GM18873 (cell line): ENCODE data around the gene HDAC4.
A peak's percentile ranks its signal among the peaks of the same experiment; 100 is the strongest.

Source experiments
- ATAC-seq: cut with Tn5 transposase; IDR thresholded peaks from one replicate; pipeline ENCODE4 v1.9.1; 2021; ENCODE audit warnings: mild to moderate bottlenecking, moderate library complexity, moderate number of reproducible peaks; ENCODE audit not compliant: unreplicated experiment, low FRiP score

The HDAC4 gene

DNA sequence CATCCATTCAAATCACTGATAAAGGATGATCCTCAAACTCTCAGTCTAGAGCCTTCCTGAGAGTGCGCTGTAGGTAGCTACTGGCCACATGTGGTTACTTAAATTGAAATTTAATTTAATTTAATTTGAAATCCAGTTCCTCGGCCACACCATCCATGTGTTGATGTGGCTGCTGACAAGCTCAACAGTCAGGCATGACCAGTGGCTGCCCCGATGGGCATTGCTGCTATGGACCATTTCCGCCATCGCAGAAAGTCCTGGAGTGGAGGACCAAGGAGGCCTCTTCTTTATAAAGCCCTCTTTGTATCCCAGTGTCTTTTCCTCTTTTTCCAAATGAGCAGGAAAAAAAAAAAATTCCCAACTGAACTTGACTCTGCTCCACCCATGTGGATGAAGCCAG is 100.6 kb downstream of the HDAC4 start:
- no peak for ATAC-seq

DNA sequence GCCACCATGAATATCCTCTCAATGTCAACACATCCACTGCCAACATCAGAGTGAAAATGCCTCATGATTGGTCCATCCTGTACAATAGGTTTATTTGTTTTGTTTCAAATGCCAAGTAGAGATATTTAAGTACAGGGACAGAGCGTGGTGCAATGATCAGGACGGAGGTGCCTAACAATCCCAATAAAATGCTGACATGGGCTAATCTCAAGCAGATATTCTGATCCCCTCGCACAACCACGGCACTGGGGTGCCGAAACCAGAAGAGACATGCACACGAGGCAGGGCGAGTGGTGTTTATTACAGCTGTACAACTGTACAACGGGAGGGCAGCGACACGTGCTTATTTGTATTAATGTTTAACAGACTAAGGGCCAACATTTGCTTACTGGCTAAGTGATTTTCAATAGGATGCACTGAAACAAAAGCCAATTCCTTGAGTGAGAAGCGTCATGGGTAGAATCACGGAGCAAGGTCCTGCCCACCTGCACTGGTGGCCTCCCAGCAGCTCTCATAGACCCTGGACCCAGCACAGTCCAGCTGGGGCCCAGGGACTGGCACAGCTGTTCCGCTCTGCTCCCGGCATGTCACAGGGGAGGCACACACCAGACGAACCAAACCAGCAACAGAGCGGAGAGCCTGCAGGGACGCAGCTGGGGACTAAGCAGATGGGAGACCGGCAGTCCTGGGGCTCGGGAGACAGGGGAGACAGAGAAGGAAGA is 101.4 kb downstream of the HDAC4 start:
- no peak for ATAC-seq

DNA sequence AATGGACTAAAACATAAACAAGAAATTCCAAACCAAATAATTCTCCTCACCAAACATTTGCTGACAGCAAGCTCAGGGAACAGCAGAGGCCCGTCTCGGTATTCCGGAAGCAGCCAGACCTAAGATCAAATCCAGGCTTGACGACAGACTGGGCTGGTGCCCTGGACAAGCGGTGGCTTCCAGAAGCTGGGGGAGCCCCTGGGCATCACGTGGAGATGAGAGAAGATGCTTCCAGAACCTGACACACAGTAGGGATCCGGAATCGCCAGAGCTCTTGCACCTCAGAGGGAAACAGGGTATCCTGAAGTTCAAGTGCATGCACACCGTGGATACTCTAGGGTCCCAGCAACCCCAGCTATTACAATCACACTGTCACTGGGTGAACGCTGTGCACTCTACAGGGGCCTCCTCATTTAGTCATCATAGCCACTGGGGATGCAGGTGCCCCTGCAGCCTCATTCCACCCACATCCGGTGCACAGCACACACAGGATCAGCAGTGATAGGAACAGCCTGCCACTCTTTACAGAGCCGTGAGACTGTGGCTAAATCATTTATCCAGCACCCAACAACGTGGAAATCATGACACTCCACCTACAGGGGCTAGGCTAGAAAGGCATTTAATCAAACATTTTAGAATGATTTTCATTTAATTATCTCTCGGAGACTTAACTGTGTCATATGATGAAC is 102.6 kb downstream of the HDAC4 start:
- ATAC-seq, result no peak

DNA sequence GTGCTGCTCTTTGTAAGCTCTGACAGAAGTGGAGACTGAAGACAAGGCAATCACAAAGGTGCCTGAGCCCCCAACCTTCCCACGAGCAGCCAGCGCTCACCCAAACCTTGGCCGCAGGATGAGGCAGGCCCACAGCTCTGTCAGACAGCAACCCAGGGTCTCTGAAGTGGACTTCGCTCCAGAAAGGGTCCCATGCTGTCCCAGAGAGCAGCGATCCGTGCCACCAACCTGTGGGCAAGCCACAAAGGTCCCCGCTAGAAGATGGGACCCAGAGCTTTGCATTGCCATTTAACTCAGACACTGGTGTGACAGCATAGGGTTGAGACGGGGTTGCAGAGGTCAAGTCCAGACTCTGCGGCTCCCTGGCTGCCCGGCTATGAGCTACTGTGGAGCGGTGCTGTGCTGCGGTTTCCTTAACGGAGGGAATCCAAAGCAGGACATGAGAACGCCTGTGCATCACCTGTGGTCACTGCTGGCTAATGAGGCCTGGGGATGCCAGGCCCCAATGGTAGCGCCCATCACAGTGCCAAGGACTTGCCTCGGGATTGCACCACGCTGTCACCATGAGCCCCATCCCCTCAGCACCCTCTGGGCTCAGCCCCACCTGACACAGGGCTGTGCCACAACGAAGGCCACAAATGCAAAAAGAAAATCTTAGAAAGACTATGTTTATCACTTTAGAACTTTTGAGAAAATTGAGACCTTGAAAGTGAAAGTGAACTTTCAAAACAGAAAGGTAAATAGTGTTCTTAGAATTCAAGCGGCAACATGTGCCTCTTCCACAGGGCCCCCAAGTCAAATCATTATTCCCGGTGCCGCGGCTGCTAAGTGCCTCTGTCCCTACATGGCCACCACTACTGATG is 103.4 kb downstream of the HDAC4 start:
- ATAC-seq, result no peak

DNA sequence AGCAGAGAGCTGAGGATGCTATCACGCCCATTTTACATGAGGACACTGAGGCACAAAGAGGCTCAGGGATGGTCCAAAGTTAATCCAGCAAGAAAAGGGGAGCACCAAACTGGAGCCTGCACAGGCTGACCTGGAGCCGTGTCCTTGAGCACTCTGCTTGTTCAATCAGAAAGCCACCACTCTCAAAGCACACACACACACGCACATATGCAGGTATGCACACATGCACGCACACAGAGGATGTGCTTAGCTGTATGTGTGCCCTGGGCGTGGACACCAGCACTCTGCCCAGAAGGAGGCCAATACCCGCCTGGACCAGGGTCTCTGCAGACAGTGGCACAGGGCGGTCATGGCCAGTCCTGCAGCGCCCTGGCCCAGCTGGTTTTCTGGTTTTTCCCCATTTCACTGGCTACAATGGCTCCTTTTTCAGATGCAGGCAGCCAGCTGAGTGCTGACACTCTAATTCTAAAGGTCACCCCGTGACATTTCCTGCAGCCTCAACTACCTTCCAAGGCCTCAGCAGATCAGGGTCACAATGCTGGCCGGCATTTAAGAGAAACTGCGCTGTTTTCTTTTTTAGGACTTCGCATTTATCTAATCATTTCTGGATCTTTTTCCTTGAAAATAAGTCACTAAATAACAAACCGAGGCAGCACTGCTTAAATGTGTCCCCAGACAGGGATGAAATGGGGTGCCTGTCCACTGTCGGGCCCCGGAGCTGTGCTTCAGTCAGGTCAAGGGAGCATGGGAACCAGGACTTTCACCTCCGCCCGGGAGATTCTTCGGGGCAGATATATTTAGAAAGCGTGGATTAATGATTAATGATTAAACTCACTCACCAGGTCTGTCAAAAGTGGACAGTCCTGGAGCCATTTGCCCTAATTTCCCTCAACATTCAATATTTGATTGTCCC is 104.5 kb downstream of the HDAC4 start:
- no peak for ATAC-seq

DNA sequence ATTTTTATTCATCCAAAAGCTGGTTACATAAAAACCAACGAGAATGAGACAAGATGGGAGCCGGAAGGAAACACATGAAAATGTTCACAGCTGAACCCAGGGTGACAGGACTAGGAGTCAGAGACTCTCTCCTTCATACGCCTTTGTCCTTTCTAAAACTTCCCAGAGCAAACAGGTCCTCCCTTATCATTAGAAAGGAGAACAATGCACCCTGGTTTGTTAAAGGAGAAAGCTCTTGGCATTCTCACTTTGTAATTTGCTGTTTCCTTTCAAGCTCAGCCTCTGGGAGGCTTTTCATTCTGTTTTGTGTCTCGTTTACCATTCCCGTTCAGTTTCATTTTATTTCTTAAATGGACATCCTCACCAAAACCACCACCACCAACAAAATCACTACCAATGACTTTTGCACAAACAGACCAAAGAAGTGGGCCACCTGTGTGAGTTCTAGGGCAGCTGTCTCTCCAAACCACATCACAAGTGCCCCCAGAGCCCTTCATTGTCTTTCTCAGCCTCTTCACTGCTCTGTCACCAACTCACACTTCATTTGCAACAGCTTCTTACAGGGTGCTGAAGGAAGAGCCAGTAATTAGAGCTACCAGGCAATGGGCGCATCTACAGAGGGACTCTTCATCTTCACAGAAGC is 105.3 kb downstream of the HDAC4 start:
- ATAC-seq, result no peak

DNA sequence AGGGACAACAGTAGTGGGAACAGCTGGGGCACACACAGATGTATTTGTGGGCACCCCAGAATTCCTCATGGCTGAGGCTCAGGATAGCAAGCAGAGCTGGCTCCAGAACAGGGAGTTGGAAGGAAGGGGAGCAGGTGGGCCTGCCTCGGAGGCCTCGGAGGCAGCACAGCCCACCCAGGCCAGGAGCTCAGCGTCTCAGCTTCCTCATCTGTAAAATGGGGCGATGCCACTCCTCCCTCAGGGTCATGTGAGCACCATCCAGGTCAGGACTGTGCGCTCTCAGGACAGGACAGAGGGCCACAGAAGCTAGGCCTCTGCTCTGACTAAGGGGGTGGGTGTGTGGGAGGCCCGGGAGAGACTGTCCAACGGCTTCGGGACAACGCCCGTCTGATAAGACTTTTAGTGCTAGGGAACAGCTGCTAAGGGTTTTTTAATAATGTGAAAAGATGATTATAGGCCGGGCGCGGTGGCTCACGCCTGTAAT is 106.2 kb downstream of the HDAC4 start:
- ATAC-seq, result no peak

DNA sequence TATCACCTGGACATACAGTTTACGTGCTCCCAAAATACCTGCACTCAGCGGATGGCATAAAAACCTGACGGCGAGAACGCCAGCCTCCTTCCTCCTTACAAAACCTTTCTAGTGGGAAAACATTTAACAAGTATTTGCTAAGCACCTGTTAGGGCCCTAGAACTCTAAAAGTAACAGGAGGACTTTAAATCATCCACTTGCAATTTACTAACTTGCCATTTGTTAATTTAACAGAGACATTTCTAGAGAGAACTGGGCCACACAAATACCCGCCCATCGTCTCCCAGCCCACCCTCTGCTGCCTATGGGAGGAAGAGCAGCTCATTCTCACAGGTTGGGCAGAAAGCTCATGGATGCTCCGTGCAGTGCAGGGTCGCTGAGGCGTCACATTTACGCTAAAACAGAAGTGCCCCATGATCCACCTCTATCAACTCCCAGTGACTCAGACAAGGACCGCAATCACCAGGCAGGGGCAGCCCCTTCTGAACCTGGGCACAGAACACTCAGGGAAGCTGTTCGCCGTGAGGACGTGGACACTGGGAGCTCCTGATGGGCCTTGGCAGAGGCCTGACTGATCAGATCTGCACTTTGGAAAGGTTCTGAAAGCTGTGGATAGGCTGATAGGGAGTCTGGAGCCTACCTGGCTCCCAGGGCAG is 106.9 kb downstream of the HDAC4 start:
- ATAC-seq, result peak; percentile 66

DNA sequence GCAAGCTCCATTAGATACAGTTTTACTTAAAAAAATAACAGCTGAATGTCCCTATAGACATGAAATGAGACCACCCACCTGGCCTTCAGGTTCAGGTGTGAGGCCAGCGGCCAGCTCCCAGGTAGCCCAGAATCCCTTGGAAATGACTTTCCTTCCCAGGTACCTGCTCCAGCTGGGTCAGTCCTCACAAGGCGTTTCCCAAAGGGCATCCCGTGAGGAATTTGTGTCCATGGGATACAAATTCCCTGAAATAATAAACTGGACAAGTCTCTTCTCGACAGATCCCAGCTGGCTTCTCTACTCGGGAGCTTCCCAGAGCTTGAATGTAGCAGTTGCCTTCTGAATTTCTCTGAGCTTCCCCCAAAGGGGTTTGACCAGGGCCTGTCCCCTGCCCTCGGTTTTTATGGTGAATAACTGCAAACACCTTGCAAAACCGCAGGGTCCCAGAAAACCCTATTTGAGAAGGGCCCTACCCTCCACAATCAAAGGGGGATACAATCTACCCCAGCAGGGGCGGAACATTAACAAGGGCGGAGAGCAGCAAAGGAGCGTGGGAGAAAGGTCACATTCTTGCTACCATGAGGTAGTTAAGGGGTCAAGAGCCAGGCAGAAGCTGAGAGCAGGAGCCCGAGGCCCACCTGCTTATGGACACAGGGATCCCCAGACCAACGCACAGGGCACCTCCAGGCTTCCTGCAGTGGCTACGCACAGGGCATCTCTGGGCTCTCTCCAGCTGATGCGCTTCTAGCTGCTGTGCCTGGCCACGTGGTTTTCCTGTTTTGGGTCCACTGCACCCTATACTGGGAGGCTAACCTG is 107.7 kb downstream of the HDAC4 start:
- no peak for ATAC-seq

DNA sequence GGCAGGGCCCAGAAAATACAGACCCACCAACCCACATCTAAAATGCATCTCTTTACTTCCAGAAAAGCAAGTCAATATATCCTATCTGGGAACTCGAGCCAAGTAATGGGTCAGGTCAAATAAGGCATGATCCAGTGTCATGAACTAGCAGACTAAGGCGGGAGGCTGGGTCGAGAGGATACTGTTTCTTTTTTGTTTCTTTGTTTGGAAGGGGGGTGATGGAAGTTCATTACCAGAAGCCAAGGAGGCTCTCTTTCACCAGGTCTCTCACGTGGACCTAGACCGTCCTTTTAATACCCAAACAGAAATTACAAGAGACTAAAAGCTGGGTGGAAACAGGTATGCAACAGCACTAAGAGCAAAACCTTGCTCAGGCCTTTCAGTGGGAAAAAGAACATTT is 108.3 kb downstream of the HDAC4 start:
- ATAC-seq, result no peak

DNA sequence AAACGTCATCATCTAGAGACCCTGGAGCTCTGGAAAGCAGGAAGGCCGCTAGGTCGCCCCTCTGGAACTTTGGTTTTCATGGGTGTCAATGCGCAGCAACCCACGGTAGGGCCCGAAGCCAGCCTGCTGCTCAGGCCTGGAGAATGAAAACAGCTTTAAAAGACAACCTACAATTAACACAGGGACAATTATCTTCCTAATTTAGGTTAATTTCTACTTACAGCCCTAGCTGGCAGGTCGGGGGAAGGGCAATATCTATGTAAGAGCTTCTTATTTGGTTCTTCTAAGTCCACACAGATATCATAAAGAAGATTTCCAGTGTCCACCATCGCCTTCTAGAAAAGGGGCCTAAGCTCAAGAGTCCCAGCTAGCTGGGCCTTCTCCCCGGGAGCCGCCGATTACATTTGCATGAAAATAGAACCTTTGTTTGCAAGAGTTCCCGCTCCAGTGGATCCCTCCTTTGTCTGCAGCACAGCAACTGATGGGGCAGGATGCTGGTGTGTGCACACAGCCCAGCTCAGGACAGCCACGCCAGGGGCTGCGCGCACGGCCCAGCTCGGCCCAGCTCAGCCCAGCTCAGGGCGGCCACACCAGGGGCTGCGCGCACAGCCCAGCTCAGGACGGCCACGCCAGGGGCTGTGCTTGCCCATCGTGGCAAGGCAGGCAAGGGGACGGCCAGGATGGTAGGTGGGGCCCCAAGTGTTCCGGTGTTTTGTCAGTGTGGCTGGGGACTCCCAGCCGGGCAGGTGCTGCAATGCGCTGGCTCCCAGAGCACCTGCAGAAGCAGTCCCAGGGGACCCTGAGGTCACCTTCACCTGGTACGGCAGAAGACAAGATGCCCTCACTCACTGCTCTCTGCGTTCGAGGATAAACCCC is 109.1 kb downstream of the HDAC4 start:
- no peak for ATAC-seq

DNA sequence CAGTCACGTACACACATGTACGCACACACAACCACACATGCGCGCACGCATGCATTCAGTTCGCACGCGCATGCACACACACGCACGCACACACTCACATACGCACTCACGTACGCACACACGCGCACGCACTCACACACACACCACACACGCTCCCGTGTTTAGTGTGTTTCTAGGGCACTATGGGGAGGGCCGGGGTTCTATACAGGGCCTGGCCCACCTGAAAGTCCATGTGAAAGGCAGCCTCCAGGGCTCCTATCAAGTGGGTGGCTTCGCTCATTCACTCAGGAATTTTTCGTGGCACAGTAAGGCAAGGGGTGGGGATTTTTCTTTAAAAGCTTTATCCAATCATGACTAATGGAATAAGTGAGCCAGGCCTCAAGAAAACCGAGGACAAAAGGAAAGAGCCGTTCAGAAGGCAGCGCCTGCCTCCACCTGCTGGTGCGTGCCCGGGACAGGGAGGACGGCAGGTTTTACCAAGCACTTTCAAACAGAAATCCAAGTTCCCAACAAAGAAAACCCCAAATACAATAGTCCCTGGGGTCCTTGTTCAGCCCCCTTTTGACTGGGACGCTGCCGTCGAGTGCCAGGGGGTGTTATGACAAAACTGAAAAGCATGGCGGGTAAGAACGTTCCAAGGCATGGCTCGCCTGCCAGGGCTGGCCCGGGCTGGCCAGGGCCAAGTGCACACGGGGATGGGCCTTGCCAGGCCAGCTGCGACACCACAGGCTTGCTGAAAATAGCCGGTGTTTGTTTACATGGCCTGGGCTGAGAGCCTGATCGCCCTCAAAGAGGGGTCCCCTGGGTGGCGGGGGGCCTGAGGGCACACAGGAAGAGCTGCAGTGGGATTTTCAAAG is 110.0 kb downstream of the HDAC4 start:
- no peak for ATAC-seq

DNA sequence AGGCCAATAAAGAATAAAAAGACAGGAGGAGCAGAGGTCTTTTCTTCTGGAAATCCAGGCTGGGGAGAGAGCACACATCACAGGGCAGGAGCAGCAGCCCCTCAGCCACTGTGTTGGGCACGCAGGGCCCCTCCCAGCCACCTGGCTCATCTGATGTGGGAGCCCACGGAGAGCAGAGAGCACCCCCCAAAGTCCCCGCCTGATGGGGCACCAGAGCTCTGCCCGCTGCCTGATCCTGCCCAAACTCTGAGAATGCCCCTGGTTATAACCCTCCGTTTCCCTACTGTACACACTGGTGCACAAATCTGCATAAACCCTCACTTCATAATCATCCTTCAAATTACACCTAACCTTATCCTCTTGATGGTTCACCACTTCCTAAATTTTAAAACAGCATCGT is 111.3 kb downstream of the HDAC4 start:
- no peak for ATAC-seq

DNA sequence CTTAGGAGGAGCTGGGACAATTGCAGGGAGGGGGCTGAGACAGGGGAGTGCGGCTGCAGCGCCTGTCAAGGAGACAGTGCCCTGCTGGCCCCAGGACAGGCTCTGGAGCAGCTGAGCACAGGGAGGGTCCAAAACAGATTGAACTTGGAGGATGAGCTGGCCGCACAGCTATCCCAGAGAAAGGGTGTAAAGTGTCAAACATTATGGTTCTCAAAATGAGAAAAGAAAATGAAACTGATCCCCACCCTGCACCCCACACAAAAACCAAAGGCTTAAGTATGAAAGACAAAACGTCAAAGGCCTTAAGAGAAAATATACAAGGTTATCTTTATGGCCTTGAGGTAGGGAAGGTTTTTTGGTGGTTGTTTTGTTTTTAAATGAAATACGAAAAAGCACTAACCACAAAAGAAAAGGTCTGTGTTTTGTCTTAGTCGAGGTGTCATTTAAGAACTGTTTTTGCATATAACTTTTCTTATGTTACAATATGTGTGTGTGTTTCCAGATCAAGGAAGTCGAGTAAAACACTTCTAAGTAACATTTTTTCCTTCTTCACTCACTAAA is 111.8 kb downstream of the HDAC4 start:
- ATAC-seq, result no peak

DNA sequence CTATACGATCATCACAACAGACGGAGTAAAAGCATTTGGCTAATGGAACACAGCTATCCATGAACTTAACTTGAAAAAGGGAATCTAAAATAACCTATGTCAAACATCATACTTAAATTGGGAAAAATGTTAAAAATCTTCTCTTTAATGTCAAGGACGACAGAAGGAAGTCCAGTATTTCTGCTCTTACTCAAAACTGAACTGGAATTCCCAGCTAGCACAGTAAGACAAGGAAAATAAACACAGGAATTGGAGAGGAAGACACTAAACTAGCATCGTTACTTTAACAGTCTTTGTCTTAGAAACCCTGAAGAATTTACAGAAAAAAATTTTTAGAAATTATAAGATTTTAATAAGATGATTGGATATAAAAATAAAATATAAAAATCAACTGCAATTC is 112.6 kb downstream of the HDAC4 start:
- no peak for ATAC-seq

DNA sequence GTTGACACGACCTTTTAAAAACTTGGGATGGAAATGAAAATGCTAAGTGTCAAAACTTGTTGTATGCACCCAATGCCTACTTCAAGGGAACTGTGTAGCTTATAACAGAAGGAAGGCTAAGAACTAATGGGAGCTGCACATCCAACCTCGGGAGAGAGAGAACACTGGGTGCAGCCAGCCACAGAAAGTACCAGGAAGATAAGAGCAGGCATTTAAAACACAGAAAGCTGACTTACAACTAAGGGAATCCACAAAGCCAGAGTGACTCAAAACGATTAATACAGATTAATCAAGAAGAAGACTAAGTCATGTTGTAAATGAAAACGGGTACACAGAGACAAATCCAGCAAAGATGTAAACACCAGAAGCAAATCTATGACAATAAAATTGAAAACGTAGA is 113.4 kb downstream of the HDAC4 start:
- ATAC-seq, result no peak
